Middle frontal gyrus (tissue), 1 donor: Measurements from ENCODE around the gene SF3A2.

Experiments used
- DNase-seq: peaks from one replicate; pipeline ENCODE4 v3.0.0-alpha.2; 2015; ENCODE audit warnings: low spot score; ENCODE audit errors: extremely low spot score

Gene SF3A2

DNA sequence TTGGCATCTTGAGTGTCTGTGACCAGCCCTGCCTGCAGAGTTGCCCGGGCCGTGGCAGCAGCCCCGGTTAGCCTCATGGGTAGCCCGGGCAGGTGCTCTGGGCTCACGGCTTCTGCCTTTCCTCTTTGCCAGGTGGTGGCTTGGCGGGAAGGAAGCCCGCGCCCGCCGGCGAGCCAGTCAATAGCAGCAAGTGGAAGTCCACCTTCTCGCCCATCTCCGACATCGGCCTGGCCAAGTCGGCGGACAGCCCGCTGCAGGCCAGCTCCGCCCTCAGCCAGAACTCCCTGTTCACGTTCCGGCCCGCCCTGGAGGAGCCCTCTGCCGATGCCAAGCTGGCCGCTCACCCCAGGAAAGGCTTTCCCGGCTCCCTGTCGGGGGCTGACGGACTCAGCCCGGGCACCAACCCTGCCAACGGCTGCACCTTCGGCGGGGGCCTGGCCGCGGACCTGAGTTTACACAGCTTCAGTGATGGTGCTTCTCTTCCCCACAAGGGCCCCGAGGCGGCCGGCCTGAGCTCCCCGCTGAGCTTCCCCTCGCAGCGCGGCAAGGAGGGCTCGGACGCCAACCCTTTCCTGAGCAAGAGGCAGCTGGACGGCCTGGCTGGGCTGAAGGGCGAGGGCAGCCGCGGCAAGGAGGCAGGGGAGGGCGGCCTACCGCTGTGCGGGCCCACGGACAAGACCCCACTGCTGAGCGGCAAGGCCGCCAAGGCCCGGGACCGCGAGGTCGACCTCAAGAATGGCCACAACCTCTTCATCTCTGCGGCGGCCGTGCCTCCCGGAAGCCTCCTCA, 10.4 kb upstream of the SF3A2 start:
- no peak for DNase-seq

DNA sequence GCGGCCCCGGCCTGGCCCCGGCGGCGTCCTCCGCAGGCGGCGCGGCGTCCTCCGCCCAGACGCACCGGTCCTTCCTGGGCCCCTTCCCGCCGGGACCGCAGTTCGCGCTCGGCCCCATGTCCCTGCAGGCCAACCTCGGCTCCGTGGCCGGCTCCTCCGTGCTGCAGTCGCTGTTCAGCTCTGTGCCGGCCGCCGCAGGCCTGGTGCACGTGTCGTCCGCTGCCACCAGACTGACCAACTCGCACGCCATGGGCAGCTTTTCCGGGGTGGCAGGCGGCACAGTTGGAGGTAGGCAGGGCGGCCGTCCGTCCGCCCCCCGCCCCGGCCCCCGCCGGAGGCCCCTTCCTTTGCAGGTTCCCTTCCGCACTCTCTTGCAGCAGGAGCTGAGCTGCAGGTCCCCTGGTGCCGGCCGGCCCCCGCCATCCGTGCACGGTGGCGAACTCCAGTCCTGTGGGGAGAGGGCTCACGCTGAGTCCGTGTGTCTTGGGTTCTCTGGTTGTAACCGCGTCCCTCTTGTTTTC, 9.7 kb upstream of the SF3A2 start:
- no peak for DNase-seq

DNA sequence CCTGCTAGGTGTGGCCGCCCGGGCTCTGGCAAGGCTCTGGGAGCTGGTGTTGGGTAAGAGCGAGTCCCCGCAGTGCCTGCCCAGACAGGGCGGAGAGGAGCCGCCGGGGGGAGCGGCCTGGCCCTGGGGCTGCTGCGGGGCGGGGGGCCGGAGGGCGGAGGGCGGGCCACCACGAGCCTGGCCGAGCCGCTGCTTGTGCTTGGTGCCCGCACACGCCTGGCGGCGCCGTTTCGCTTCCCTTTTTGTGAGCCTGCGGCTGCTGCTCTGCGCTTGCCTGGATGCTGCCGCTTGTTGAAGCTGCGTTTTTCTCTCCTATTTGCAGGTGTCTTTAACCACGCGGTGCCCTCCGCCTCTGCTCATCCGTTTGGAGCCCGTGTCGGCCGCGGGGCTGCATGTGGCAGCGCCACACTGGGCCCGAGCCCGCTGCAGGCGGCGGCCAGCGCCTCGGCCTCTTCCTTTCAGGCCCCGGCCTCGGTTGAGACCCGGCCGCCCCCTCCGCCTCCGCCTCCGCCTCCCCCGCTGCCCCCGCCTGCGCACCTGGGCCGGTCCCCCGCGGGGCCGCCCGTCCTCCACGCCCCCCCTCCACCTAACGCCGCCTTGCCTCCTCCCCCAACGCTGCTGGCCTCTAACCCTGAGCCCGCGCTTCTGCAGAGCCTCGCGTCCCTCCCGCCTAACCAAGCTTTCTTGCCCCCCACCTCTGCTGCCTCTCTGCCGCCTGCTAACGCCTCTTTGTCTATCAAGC, 9.0 kb upstream of the SF3A2 start:
- DNase-seq: no peak

DNA sequence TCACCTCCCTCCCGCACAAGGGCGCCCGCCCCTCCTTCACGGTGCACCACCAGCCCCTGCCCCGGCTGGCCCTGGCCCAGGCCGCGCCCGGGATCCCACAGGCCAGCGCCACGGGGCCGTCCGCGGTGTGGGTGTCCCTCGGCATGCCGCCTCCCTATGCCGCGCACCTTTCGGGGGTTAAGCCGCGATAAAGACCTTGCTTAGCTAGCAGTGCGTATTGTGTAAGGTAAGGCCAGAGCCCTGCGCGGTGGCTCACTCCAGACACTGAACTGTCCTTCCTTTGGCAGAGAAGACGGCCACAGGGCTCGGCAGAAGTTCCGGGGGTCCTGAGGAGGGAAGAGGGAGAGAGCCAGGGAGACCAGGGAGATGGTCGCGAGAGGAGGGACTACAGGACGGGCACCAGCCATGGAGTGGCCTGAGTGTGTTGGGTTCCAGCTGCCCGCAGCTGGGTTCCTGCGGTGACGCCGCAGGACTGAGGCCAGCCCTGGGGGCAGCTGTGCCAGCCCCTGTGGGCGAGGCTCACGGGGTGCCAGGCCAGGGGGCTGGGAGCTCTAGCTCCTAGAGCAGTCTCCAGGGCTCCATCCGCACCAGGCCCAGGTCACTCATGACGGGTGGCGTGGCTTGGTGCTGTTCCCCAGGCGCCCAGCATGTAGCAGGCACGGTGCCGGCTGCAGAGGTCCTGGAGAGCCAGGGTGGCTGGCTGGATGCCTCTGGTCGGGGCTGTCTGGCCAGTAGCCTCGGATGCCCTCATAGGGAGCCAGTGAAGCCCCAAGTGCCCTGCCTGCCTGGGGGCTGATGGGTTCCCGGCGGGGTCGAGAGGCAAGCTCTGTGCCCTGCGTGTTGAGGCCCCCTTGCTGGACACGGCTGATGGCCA, 8.2 kb upstream of the SF3A2 start:
- no peak for DNase-seq

DNA sequence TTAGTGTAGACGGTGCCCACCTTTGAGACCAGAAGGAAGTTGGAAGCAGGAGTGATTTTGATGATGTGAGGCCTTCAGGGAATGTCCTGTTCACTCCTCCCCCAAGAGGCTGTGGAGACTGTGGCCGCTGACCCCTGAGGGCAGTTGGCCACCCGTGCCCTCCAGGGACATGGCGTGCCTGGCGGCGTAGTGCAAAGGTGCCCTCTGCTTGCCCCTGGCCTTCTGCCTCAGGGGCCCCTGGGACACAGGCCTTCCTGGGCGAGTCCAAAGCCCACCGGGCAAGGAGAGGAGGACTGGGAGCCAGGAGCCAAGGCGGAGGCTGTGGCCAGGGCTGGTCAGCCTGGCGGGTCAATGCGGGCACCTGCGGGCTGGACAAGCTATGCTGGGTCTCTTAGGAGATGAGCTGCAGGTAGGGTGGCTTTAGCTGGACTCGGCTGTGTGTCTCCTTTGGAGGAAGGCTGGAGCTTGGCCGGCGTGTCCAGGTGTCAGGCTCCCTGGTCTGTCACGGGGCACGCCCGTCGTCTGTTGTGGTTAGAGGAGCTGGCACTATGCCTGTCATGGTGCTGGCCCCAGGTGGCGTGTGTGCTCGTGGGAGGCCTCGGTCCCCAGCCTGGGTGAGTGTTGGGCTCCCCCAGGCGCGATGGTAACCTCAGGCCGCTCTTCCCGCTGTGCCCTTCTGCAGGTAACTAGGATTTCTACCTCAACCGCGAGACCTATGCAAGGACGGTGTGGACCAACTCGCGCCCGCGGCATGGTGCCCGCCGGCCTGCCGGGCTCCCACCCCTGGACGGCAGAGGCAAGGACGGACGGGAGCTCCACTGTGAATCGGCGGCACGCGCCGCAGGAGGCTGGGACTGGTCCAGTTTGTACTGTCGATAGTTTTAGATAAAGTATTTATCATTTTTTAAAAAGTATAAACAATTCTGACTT, 7.3 kb upstream of the SF3A2 start:
- DNase-seq: no peak

DNA sequence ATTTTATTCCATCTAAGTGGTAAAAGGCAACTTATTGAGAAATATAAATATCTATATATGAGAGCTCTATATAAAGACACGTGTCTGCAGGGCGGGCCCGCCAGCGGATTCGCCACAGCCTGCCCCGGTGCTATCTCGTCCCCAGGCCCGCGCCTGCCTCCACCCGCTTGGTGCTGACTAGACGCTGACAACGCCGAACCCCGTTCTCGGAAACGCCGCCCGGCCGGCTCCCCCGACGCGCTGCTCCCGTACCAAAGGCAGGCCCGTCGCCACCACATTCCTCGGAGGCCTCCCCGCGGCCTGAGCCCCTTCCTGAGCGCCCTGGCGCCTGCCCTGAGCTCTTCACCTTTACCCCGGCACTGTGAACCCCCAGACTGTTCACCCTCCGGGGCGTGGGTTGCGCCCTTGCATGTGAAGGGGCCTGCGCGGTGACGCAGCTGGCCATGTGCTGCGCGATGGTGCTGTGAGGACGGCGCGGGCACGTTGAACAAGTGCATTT, 6.5 kb upstream of the SF3A2 start:
- no peak for DNase-seq

DNA sequence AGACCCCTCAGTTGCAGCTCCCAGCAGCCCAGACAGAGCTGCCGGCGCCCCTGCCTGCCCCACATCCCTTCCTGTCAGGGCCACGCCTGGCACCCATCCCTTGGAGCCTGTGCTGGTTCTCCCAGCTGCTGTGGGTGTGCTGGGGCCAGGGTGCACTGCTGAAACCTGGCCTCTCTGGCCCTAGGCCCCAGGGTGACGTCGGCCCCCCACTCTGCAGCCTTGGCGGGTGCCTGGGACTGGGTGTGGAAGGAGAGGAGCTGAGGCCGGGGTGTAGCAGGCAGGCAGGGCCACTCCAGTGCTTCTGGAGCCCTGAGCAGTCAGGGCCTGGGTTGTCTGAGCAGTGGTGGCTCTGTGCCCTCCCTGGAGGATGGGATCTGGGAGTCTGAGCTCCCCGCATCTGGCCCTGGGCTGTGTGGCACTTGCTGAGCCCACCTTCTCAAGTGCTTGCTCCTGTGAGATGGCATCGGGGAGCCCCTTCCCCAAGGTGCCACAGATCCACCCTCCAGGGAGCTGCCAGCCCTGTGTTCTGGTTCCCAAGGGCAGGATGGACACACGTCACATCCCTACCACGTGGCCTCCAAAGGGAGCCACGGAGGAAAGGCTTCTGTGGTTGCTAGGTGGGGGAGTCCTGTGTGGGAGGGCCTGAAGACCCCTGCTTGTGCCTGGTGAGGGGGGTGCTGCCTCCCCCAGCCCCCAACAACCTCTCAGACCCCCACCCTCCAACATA, 5.7 kb upstream of the SF3A2 start:
- DNase-seq: no peak

DNA sequence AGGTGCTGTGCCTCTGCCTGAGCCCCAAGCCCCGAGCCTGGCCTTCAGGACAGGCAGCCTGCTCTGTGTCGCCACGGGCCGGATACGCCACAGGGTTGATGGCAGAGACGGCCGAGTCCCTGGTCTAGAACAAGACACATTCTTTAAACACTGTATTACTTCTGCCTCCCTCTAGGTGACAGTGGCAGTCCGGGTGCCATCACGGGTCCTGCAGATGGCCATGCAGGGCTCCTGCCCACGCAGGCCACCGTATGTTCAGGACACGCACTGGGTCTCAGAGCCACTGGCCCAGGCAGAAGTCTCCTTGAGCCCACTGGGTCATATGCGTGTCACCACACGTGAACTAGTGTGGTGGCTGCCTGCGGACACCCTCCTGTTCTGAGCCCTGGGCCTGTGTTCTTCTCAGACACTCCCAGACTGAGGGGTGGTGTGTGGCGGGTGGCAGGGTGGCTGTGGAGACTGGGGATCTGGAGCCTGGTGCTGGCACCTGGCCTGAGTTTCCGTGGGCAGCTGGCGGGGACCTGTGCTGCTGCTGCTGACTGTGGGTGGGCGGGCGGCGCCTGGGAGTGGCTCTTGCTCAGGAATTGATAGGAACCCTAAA, 4.9 kb upstream of the SF3A2 start:
- DNase-seq: no peak

DNA sequence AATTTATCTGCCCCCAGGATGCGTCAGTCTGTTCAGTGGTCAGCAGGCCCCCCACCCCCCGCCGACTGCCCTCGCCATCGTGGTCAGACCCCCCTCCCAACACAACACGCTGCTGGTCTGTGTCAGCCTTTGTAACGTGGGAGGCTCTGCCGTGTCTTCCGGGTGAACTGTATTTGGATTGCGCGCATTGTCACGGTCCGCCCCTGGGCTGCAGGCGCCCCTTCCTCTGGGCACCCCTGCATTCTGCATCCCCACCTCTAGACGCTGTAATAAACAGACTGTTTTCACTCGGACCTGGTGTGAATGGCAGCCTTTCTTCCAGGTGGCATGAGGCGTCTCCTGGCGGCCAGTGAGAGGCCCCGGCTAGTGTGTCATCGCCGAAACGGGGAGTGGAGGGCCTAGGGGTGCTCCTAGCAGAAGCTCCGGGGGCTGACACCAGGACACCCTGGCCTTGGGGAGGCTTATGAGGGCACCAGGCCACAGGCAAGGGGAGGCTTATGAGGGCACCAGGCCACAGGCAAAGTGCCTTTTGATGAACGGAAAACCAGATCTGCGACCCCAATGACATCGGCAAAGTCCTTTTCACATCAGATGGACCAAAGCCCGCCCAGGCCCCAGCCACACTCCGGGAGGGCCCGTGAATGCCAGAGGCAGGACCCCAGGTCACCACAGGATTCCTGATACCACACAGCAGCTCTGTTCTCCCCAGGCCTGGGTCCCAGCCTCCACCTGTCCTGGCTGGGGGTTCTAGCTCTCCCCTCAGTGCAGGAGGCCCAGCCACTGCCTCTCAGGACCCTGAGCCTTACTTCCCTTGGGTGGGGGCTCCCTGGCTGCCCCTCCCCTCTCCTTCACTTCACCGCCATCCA, 4.1 kb upstream of the SF3A2 start:
- DNase-seq: no peak

DNA sequence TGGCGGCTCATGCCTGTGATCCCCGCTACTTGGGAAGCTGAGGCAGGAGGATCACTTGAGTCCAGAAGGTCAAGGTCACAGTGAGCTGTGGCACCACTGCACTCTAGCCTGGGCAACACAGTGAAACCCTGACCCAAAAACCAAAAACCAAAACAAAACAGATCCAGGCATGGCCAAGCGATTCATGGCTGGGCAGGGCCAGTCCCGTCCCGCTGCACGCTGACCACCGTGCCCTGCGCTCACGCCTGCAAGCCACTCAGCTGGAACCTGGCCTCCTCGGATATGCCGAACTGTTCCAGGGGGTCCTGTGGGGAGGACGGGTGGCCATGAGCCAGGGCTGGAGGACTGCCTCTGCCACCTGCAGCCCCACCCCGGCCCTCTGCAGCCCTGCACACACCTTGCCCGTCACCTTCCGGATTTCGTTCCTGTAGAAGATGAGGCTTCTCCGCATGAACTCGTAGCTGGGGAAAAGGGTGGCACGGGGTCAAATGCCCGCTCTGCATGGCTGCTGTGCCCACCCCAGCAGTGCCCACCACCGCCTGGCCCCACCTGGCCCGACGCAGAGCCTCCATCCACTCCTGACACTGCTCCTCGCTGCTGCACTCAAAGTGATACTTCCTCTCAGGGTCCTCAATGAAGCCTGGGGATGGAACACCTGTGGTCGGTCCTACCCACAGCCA, 2.9 kb upstream of the SF3A2 start:
- no peak for DNase-seq

DNA sequence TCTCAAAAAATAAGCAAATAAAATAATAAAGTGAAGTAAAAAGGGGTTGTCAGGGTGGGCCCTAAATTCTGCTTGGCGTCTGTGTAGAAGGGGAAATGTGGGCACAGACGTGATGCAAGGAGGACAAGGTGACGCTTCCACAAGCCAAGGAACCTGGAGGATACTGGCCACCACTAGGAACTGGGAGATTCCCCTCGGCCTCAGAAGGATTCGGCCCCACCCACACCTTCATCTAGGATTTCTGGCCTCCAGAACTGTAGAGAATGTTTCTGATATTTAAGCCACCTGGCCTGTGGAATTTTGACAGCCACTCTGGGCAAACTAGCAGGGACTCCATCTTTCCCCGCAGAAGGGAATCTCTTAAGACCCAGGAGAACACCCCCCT, 1.6 kb upstream of the SF3A2 start:
- no peak for DNase-seq

DNA sequence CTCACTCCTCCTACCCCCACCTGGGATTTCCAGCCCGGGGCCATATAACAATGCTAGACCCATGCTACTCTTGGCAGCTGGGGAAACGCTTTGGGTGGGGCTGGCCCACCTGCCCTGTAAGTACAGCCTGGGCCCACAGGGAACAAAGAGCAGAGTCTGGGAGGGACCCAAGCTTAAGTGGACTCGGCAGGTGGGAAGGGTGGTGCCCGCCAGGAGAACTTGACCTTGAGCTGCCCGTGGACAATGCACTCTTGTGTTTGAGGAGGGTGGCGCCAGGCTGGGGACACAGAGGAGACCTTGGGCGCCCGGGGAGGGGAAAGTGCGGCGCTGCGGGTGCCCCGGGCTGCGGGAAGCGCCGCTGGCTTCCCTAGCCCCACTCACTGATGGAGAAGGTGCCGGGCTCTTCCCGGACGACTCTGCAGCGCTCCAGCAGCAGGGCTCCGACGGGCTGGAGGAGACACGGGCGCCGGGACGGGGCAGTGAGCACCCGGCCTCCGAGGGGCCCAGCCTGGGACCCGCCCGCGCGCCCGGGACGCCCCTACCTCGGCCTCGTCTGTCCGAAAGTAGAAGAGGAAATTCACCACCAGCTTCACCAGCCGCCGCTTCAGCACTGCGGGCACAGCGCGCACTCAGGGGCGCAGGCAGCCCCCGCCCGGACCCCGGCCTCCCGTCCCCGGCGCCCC, 1.1 kb upstream of the SF3A2 start:
- DNase-seq: no peak

DNA sequence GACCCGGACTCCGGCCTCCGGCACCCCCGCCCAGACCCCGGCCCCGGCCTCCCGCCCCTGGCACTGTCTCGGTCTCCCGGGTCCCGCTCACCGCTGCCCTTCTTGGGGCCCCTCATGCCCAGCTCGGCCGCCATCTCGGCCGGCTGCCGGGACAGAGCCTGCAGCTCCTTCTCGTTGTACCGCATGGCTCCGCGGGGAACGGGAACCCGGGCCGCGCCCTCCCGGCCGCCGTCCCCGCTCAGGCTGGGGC, 635 bp upstream of the SF3A2 start:
- DNase-seq: no peak

DNA sequence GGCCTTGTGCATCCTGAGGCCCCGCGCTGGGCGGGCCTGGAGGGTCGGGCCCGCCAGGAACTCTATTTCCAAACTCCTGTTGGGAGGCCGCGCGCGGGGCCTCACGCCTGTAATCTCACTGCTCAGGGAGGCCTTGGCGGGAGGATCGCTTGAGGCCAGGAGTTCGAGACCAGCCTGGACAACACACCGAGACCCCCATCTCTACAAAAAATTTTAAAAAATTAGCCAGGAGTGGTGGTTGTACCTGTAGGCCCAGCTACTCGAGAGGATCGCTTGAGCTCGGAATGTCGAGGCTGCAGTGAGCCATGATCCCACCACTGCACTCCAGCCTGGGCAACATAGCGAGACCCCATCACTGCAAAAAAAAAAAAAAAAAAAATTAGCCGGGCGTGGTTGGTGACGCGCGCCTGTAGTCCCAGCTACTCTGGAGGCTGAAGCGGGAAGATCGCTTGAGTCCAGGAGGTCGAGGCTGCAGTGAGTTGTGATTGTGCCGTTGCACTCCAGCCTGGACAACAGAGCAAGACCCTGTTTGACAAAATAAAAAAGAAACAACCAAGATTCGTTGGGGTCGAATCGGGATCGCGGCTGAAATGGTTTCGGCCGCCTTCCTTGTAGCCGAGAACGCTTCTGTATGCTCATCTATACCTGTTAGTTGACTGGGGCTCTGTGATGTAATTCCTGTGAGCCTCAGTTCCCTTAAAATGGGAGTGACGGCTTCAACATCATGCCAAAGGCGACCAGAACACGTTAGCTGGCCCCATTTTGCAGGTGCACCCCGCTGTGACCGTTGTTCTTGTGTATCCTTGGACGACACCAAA, 636 bp downstream of the SF3A2 start:
- no peak for DNase-seq

DNA sequence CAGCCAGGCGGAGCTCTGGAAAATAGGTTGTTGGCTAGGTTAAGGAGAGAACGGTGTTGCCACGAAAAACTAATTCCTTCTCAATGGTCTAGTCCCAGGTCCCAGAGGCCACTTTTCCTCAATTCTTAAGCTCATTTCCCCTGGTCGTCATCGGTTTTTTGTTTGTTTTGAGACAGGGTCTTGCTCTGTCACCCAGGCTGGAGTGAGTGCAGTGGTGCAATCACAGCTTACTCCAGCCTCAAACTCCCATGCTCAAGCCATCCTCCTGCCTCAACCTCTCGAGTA, 1.2 kb downstream of the SF3A2 start:
- no peak for DNase-seq

DNA sequence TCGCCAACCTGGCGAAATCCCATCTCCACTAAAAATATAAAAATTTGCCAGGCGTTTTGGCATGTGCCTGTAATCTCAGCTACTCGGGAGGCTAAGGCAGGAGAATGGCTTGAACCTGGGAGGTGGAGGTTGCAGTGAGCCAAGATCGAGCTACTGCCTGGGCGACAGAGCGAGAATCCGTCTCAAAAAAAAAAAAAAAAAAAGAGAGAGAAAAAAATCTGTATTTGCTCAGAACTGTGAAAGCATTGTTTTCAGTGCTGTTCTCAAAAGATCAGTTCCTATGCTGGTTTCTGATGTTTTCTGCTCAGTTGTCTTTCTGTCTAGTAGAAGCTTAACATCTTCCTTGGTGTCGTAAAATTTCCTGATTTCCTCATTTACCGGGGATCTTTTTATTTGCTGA, 2.5 kb downstream of the SF3A2 start:
- DNase-seq: no peak
